CD8-positive, alpha-beta memory T cell (primary cell): ENCODE measurements around the gene SASH1. TPM values are rescaled to one million over a fixed set of nuclear protein-coding genes. Genes with fewer than 3 reads are reported as not detected.

Experiments
- CTCF ChIA-PET: fragments of 350-600 bp; sonication (Branson Sonifier 250); formaldehyde crosslinking; loops from one replicate; lab custom pipeline; 2021; ENCODE audit warnings: antibody characterized with exemption; lab: Charles Lee
- POLR2A ChIA-PET: fragments of 350-600 bp; sonication (Branson Sonifier 250); formaldehyde crosslinking; loops from one replicate; lab custom pipeline; 2021; ENCODE audit warnings: antibody characterized with exemption; lab: Charles Lee
- DNase-seq, 5 donors: peaks; one replicate each; pipeline versions ENCODE4 v3.0.0 to v3.0.0-alpha.2; 2020 to 2022; ENCODE audit warnings: mixed read lengths in 1 of 5
- H3K27ac ChIP-seq: one replicate; pipeline ENCODE4 v1.7.0; 2013; ENCODE audit warnings: low read depth, mild to moderate bottlenecking, low read length, moderate library complexity
- H3K27me3 ChIP-seq: 2 replicates; pipeline ENCODE4 v1.7.0; 2013; ENCODE audit warnings: low read length, mild to moderate bottlenecking; ENCODE audit not compliant: insufficient read depth, poor library complexity, severe bottlenecking
- H3K36me3 ChIP-seq: 2 replicates; pipeline ENCODE4 v1.7.0; 2013; ENCODE audit warnings: mild to moderate bottlenecking, low read length, moderate library complexity; ENCODE audit not compliant: insufficient read depth
- H3K4me1 ChIP-seq: 2 replicates; pipeline ENCODE4 v1.7.0; 2013; ENCODE audit warnings: mild to moderate bottlenecking, low read length, moderate library complexity; ENCODE audit not compliant: insufficient read depth
- H3K4me3 ChIP-seq: 2 replicates; pipeline ENCODE4 v1.7.0; 2013; ENCODE audit warnings: mild to moderate bottlenecking, low read length
- H3K9me3 ChIP-seq: 2 replicates; pipeline ENCODE4 v1.7.0; 2013; ENCODE audit warnings: mild to moderate bottlenecking, low read length
- H3K27ac Mint-ChIP-seq, 8 donors: one replicate each; pipeline ENCODE4 v1.8.0; 2020 to 2021; ENCODE audit warnings: mixed read lengths in 8 of 8, mild to moderate bottlenecking in 6 of 8, inconsistent platforms in 3 of 8, moderate library complexity in 3 of 8
- H3K27me3 Mint-ChIP-seq, 2 donors: one replicate each; pipeline ENCODE4 v1.8.0; 2020 to 2021; ENCODE audit warnings: mixed read lengths in 2 of 2, mild to moderate bottlenecking in 1 of 2, moderate library complexity in 1 of 2
- H3K36me3 Mint-ChIP-seq, 3 donors: one replicate each; pipeline ENCODE4 v1.8.0; 2020 to 2021; ENCODE audit warnings: mixed read lengths in 3 of 3, inconsistent platforms in 1 of 3, mild to moderate bottlenecking in 1 of 3
- H3K4me1 Mint-ChIP-seq, 3 donors: one replicate each; pipeline ENCODE4 v1.8.0; 2020 to 2021; ENCODE audit warnings: mixed read lengths in 3 of 3, inconsistent platforms in 1 of 3, mild to moderate bottlenecking in 1 of 3
- H3K4me3 Mint-ChIP-seq, 7 donors: one replicate each; pipeline ENCODE4 v1.8.0; 2020 to 2021; ENCODE audit warnings: mixed read lengths in 7 of 7, mild to moderate bottlenecking in 6 of 7, moderate library complexity in 4 of 7, inconsistent platforms in 2 of 7
- H3K9me3 Mint-ChIP-seq, 5 donors: one replicate each; pipeline ENCODE4 v1.8.0; 2020 to 2022; ENCODE audit warnings: mixed read lengths in 5 of 5, mild to moderate bottlenecking in 3 of 5, moderate library complexity in 2 of 5, inconsistent platforms in 1 of 5
- polyA plus RNA-seq: library from polyadenylated mRNA; unstranded; fragments of 300-500 nt; fragmentation: Illumina TruSeq; gene quantifications from one replicate; pipeline ENCODE4 v1.2.3, GENCODE V29; 2021
- total RNA-seq, 2 experiments: library from RNA; stranded (reverse); gene quantifications; one replicate each; pipeline ENCODE4 v1.2.3, GENCODE V29; 2021

Gene SASH1
- total and polyA plus RNA-seq, 3 experiments from 2014 or later = 0.72 to 0.95 TPM; not detected in 1

DNA sequence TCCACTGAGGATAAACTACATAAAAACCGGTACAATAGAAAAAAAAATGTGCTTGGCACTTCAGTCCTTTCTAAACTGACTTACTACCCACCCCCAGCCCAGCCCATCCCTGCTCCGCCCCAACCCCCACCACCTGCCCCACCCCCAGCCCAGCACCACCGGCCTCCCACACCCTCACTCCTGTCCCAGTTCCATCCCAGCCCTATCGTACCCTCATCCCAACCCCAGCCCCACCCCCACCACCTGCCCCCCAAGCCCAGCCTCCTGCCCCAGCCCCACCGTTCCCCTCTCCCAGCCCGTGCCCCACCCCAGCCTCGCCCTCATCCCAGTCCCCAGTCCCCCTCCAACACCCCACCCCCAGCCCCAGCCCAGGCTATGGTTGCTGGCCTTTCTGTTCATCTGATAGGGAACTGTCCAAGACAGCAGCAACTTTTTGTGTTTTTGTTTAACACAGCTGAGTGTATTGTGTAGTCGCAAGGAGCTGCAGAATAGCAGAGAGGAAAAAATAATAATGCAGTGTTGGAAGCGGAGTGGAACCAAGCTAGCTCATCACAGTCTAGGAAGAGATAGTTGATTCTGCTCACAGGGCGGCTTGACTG lies 61.9 kb downstream of the SASH1 start:
- ChIA-PET POLR2A (no interaction called here), CTCF (no interaction called here)
- no peaks in the 10 kb centered on the region for H3K9me3 Mint-ChIP-seq
- H3K4me3 ChIP-seq = no peak overlapping the region
- no peaks in the 10 kb centered on the region for H3K27me3 ChIP-seq
- H3K36me3 Mint-ChIP-seq = no peaks in the 10 kb centered on the region
- no peak overlapping the region for H3K27ac ChIP-seq
- H3K9me3 ChIP-seq = no peaks in the 10 kb centered on the region
- no peaks in the 10 kb centered on the region for H3K4me1 ChIP-seq
- H3K27ac Mint-ChIP-seq = peak overlapping the region in 1 of 8 donors; percentile 64
- H3K27me3 Mint-ChIP-seq = peaks cover 3 to 21% of the 10 kb centered on the region in 2 donors
- DNase-seq = no peak
- H3K4me1 Mint-ChIP-seq = no peaks in the 10 kb centered on the region
- no peak overlapping the region for H3K4me3 Mint-ChIP-seq
- H3K36me3 ChIP-seq = no peaks in the 10 kb centered on the region

DNA sequence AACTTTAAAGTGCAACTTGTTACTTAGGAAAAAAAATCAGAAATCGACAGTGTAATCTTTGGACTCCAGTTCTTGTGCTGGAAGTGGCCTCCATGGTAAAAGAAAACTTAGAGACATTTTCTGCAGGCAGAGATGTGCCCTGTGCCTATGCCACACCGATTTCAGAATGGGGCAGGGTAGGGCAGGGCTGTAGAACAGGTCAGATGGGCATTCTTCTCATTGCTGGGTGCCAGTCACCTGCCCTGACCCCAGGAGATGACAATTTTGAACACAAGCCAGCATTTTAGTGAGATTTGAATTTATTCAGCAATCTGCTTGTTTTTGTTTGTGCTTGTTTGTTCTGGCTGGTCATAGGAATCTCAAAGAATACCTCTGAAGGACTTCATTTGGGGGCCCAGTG lies 63.3 kb downstream of the SASH1 start:
- ChIA-PET CTCF (no interaction called here), POLR2A (no interaction called here)
- H3K36me3 Mint-ChIP-seq = no peaks in the 10 kb centered on the region
- no peaks in the 10 kb centered on the region for H3K9me3 ChIP-seq
- H3K27ac ChIP-seq = no peak overlapping the region
- no peaks in the 10 kb centered on the region for H3K9me3 Mint-ChIP-seq
- no peaks in the 10 kb centered on the region for H3K4me1 Mint-ChIP-seq
- H3K27me3 Mint-ChIP-seq = peaks cover 3 to 21% of the 10 kb centered on the region in 2 donors
- DNase-seq = no peak
- H3K4me3 Mint-ChIP-seq = no peak overlapping the region
- no peaks in the 10 kb centered on the region for H3K27me3 ChIP-seq
- no peak overlapping the region for H3K27ac Mint-ChIP-seq
- H3K4me1 ChIP-seq = no peaks in the 10 kb centered on the region
- no peaks in the 10 kb centered on the region for H3K36me3 ChIP-seq
- no peak overlapping the region for H3K4me3 ChIP-seq

- H3K4me1 Mint-ChIP-seq = no peaks in the 10 kb centered on the region
- H3K27me3 ChIP-seq = no peaks in the 10 kb centered on the region
- peak overlapping the region in 1 of 8 donors; percentile 77 for H3K27ac Mint-ChIP-seq
- no peaks in the 10 kb centered on the region for H3K36me3 Mint-ChIP-seq
- H3K9me3 Mint-ChIP-seq = no peaks in the 10 kb centered on the region
- no peaks in the 10 kb centered on the region for H3K36me3 ChIP-seq
- ChIA-PET CTCF (no interaction called here), POLR2A (no interaction called here)
- H3K9me3 ChIP-seq = no peaks in the 10 kb centered on the region
- no peak overlapping the region for H3K27ac ChIP-seq
- DNase-seq = no peak
- no peak overlapping the region for H3K4me3 ChIP-seq
- H3K4me3 Mint-ChIP-seq = no peak overlapping the region
- H3K27me3 Mint-ChIP-seq = peaks cover 3 to 16% of the 10 kb centered on the region in 2 donors
- H3K4me1 ChIP-seq = no peaks in the 10 kb centered on the region
These were observed 64.1 kb downstream of the SASH1 start for GRCh38 chr6:148406579-148407371.

GRCh38 chr6:148407372-148407771 lies 64.7 kb downstream of the SASH1 start:
- H3K36me3 ChIP-seq = no peaks in the 10 kb centered on the region
- Mint-ChIP-seq H3K36me3 (no peaks in the 10 kb centered on the region), H3K4me3 (no peak overlapping the region)

DNA sequence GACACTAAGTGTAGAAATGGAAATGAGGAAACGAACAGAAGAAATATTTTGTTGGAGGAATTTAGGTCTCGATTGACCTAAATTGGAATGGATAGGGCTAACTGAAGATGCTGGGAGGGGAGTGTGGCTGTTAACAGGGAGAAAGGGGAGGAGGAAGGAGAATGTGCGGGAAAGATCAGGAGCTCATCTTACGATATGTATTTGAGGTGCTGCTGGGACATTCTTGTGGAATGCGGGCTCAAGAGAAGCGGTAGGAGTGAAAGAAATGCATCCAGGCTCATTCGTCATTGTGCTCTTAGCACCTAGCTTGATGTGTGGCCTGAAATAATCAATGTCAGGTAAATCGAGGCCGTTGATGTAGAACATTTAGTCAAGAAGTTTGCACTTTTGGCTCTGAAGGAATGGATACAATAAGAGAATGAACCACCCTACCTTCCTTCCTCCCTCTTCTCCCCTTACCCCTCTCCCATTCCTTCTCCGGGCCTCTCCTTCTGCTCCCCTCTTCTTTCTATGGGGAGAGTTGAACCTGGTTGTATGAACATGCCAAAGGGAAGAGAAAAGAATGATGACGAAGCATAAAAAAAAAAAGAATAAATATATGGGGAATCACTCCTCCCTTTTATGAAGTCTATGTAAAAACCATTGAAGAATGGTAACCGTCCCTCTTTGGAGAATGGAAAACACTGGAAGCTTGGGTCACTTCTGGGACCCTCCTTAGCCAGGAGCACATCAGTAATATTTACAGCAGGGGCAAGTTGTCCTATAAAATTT lies 70.9 kb downstream of the SASH1 start:
- Histone ChIP-seq H3K4me3 (no peak overlapping the region), H3K27ac (no peak overlapping the region), H3K36me3 (no peaks in the 10 kb centered on the region), H3K4me1 (no peaks in the 10 kb centered on the region), H3K9me3 (no peaks in the 10 kb centered on the region), H3K27me3 (no peaks in the 10 kb centered on the region)
- H3K36me3 Mint-ChIP-seq = no peaks in the 10 kb centered on the region
- H3K9me3 Mint-ChIP-seq = no peaks in the 10 kb centered on the region
- H3K4me3 Mint-ChIP-seq = no peak overlapping the region
- POLR2A ChIA-PET = no interaction called here
- H3K27ac Mint-ChIP-seq = peak overlapping the region in 1 of 8 donors; percentile 15
- CTCF ChIA-PET = no interaction called here
- no peaks in the 10 kb centered on the region for H3K4me1 Mint-ChIP-seq
- H3K27me3 Mint-ChIP-seq = peaks cover 10 to 13% of the 10 kb centered on the region in 2 donors
- no peak for DNase-seq

More at GRCh38 chr6:148407372-148407771, 64.7 kb downstream of the SASH1 start:
- H3K4me1 Mint-ChIP-seq = no peaks in the 10 kb centered on the region
- no peaks in the 10 kb centered on the region for H3K4me1 ChIP-seq
- peaks cover 3 to 13% of the 10 kb centered on the region in 2 donors for H3K27me3 Mint-ChIP-seq
- POLR2A ChIA-PET = no interaction called here
- no peak overlapping the region for H3K27ac ChIP-seq
- H3K4me3 ChIP-seq = no peak overlapping the region
- no peak for DNase-seq
- CTCF ChIA-PET = no interaction called here
- H3K9me3 Mint-ChIP-seq = no peaks in the 10 kb centered on the region
- no peaks in the 10 kb centered on the region for H3K27me3 ChIP-seq
- H3K9me3 ChIP-seq = no peaks in the 10 kb centered on the region
- peak overlapping the region in 1 of 8 donors; percentile 77 for H3K27ac Mint-ChIP-seq

DNA sequence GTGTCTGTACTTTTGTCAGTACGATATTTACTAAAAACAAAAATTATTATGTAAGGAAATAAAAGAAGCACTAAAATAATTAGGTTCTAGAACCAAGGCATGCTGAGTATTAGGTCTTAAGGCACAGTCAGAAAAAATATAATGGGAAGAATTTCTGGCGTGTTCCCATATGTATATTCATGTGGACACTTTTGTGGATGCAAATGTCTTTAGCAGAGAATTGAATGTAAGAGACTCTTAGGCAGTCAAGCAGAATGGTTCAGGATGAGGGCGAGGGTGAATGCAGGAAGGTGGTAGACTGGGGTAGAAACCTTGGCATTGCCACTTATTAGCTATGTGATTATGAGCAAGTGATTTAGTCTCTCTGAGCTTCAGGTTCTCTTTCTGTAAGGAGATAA lies 71.5 kb downstream of the SASH1 start:
- Histone ChIP-seq H3K27me3 (no peaks in the 10 kb centered on the region), H3K9me3 (no peaks in the 10 kb centered on the region), H3K4me3 (no peak overlapping the region), H3K36me3 (no peaks in the 10 kb centered on the region), H3K4me1 (no peaks in the 10 kb centered on the region), H3K27ac (no peak overlapping the region)
- Mint-ChIP-seq H3K27ac (no peak overlapping the region), H3K9me3 (no peaks in the 10 kb centered on the region), H3K36me3 (no peaks in the 10 kb centered on the region), H3K4me1 (no peaks in the 10 kb centered on the region), H3K4me3 (no peak overlapping the region), H3K27me3 (peaks cover 10 to 13% of the 10 kb centered on the region in 2 donors)
- CTCF ChIA-PET = no interaction called here
- POLR2A ChIA-PET = no interaction called here
- DNase-seq = no peak

GRCh38 chr6:148414836-148415235 lies 72.2 kb downstream of the SASH1 start:
- POLR2A ChIA-PET = no interaction called here
- no peaks in the 10 kb centered on the region for H3K4me1 Mint-ChIP-seq
- no peak overlapping the region for H3K4me3 Mint-ChIP-seq

More at GRCh38 chr6:148414836-148415235, 72.2 kb downstream of the SASH1 start:
- no peaks in the 10 kb centered on the region for H3K9me3 Mint-ChIP-seq
- DNase-seq = no peak
- H3K27ac ChIP-seq = no peak overlapping the region
- no peaks in the 10 kb centered on the region for H3K36me3 ChIP-seq
- H3K27me3 ChIP-seq = no peaks in the 10 kb centered on the region
- no peaks in the 10 kb centered on the region for H3K36me3 Mint-ChIP-seq
- H3K27ac Mint-ChIP-seq = no peak overlapping the region
- CTCF ChIA-PET = no interaction called here
- H3K9me3 ChIP-seq = no peaks in the 10 kb centered on the region
- no peaks in the 10 kb centered on the region for H3K4me1 ChIP-seq
- H3K27me3 Mint-ChIP-seq = peaks cover 10 to 13% of the 10 kb centered on the region in 2 donors
- H3K4me3 ChIP-seq = no peak overlapping the region
